NCI-H2107 treated with DMSO at 0.1 percent for 48 hours (cell line): ENCODE data around the gene ARHGAP11A.

Experiments
- DNase-seq: peaks from one replicate; lab custom pipeline; 2025; ENCODE audit not compliant: unreplicated experiment; lab: John Stamatoyannopoulos, UW

Gene ARHGAP11A

GRCh38 chr15:32683906-32684584, 68.7 kb downstream of the ARHGAP11A start:
- DNase-seq: no peak

- DNase-seq: no peak
These were observed 70.3 kb downstream of the ARHGAP11A start for GRCh38 chr15:32685576-32685975.

- DNase-seq: no peak
These were observed 72.3 kb downstream of the ARHGAP11A start for GRCh38 chr15:32687556-32687955.

GRCh38 chr15:32688151-32688639, 72.9 kb downstream of the ARHGAP11A start:
- peak; percentile 5 for DNase-seq
